ENCODE measurements around the gene KMT5B. TPM values are rescaled to one million over a fixed set of nuclear protein-coding genes. Genes with fewer than 3 reads are reported as not detected.
A peak's percentile ranks its signal among the peaks of the same experiment; 100 is the strongest.

Gene KMT5B
- total RNA-seq, 2 donors from 2014 or later, result 20.2 to 20.5 TPM

- no peak for DNase-seq (ENCODE audit: low spot score)
- H3K4me3 ChIP-seq, result no peak overlapping the region
- no peaks in the 10 kb centered on the region for H3K27me3 ChIP-seq
- H3K36me3 ChIP-seq, result no peaks in the 10 kb centered on the region
- H3K27ac ChIP-seq, result no peak overlapping the region
- H3K4me1 ChIP-seq, result peaks cover 0 to 32% of the 10 kb centered on the region in 2 donors
- H3K9me3 ChIP-seq, result no peaks in the 10 kb centered on the region
- TF ChIP-seq, protein P1, sequence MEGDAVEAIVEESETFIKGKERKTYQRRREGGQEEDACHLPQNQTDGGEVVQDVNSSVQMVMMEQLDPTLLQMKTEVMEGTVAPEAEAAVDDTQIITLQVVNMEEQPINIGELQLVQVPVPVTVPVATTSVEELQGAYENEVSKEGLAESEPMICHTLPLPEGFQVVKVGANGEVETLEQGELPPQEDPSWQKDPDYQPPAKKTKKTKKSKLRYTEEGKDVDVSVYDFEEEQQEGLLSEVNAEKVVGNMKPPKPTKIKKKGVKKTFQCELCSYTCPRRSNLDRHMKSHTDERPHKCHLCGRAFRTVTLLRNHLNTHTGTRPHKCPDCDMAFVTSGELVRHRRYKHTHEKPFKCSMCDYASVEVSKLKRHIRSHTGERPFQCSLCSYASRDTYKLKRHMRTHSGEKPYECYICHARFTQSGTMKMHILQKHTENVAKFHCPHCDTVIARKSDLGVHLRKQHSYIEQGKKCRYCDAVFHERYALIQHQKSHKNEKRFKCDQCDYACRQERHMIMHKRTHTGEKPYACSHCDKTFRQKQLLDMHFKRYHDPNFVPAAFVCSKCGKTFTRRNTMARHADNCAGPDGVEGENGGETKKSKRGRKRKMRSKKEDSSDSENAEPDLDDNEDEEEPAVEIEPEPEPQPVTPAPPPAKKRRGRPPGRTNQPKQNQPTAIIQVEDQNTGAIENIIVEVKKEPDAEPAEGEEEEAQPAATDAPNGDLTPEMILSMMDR (IDR thresholded peaks at IDR 0.05), result no peak
Measured at GRCh38 chr11:68142441-68143309, 70.4 kb downstream of the KMT5B start.

GRCh38 chr11:68142028-68142412 is 71.1 kb downstream of the KMT5B start:
- H3K27ac ChIP-seq, result peak overlapping the region in 1 of 2 donors; percentile 11

DNA sequence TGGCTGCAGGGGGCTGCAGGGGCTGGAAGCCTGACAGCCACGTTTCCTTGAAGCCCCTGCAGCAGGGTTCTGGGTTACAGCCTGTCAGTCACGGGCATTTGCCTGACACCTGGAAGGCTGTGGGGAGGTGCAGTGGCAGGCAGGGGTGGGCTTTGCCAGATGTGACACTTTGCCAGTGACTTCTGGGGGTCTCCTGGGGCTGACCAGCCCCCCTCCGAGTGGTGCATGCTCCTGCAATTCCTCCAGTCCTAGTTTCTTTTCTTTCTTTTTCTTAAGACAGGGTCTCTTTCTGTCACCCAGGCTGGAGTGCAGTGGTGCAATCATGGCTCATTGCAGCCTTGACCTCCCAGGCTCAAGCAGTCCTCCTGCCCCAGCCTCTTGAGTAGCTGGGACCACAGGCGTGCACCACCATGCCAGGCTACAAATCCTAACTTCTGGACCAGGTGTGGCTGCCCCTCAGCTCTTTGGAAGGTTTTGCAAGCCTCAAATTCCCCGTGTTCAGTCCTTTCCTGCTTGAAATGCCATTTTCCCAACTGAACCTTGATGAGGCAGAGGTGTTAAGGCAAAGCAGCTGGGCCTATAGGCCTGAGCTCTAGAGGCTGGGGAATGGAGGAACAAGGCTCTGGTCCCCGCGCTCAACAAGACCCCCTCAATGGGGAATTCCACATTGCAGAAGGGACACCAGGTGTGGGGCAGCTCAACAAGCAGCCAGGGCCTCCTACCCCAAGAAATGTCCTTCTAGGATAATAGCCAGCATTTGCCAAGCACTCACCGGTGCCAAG is 71.7 kb downstream of the KMT5B start:
- TF ChIP-seq, protein P1 (IDR thresholded peaks at IDR 0.05), result no peak
- Histone ChIP-seq H3K4me1 (peaks cover 0 to 19% of the 10 kb centered on the region in 2 donors), H3K36me3 (no peaks in the 10 kb centered on the region), H3K4me3 (no peak overlapping the region), H3K27ac (peak overlapping the region in 1 of 2 donors; percentile 11), H3K9me3 (no peaks in the 10 kb centered on the region), H3K27me3 (no peaks in the 10 kb centered on the region)
- DNase-seq (ENCODE audit: low spot score), result no peak

More at GRCh38 chr11:68142028-68142412, 71.1 kb downstream of the KMT5B start:
- no peaks in the 10 kb centered on the region for H3K36me3 ChIP-seq
- peaks cover 0 to 25% of the 10 kb centered on the region in 2 donors for H3K4me1 ChIP-seq
- H3K27me3 ChIP-seq, result no peaks in the 10 kb centered on the region
- DNase-seq (ENCODE audit: low spot score), result no peak
- H3K4me3 ChIP-seq, result no peak overlapping the region
- TF ChIP-seq, protein P1 (IDR thresholded peaks at IDR 0.05), result no peak
- H3K9me3 ChIP-seq, result no peaks in the 10 kb centered on the region

DNA sequence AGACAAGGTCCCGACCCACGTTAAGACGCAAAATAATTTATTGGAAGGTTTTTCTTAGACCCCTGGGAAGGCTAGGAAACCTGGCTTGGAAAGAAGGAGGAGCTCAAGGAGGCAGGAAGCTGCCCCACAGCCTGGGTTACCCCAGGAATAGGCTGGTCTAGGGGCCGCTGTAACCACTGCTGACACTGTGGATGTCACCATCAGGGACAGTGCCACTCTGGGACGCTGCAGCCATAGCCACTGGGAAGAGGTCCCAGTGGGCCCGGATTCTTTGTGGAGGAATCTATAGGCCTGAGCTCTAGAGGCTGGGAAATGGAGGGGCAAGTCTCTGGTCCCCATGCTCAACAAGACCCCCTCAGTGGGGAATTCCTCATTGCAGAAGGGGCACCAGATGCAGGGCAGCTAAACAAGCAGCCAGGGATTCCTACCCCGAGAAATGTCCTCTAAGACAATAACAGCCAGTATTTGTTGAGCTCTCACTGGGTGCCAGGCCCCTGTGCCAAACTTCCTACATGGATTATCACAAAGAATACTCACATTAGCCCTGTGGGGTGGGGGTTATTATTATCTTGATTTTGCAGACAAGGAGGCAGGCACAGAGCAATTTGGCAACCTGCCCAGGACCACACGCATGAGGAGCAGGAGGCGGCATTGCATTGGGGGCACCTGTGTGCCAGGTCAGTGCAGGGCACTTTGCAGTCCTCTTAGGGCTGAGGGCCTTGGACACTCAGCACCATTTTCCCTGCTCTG is 72.4 kb downstream of the KMT5B start:
- Histone ChIP-seq H3K27ac (no peak overlapping the region), H3K27me3 (no peaks in the 10 kb centered on the region), H3K36me3 (no peaks in the 10 kb centered on the region), H3K4me3 (no peak overlapping the region), H3K4me1 (peaks cover 0 to 12% of the 10 kb centered on the region in 2 donors), H3K9me3 (no peaks in the 10 kb centered on the region)
- DNase-seq (ENCODE audit: low spot score), result no peak
- TF ChIP-seq, protein P1 (IDR thresholded peaks at IDR 0.05), result no peak

- Histone ChIP-seq H3K4me1 (peaks cover 0 to 6% of the 10 kb centered on the region in 2 donors), H3K36me3 (no peaks in the 10 kb centered on the region), H3K9me3 (no peaks in the 10 kb centered on the region), H3K27ac (no peak overlapping the region), H3K4me3 (no peak overlapping the region), H3K27me3 (no peaks in the 10 kb centered on the region)
- TF ChIP-seq, protein P1 (IDR thresholded peaks at IDR 0.05), result no peak
- no peak for DNase-seq (ENCODE audit: low spot score)
Measured at GRCh38 chr11:68138237-68138636, 74.9 kb downstream of the KMT5B start.
